K562 (cell line): ENCODE results near the gene NR5A1. TPM values are rescaled to one million over a fixed set of nuclear protein-coding genes. Genes with fewer than 3 reads are reported as not detected.

Source experiments
- ATAC-seq: fragments of 200-7000 bp; cut with Tn5 transposase; 3 replicates; pipeline ENCODE4 v1.9.1; 2020; ENCODE audit warnings: moderate library complexity
- BruUV-seq: library from RNA; stranded (reverse); fragments of 400-500 nt; replicated peaks from 2 replicates; lab custom pipeline; 2021; lab: Mats Ljungman, UMichigan
- CTCF ChIA-PET: fragments of 300-600 bp; formaldehyde crosslinking; extraction: SDS; loops from one replicate; lab custom pipeline; 2021; ENCODE audit warnings: low intra/inter-chr PET ratio; lab: Yijun Ruan, JAX
- POLR2A ChIA-PET: fragments of 300-600, 350-650 bp; sonication (Branson Sonifier 250); formaldehyde crosslinking; extraction: SDS; loops from one replicate; lab custom pipeline; 2021; ENCODE audit warnings: antibody characterized with exemption, inconsistent platforms; lab: Yijun Ruan, JAX
- DNase-seq, 4 experiments: peaks; one replicate each; pipeline versions ENCODE4 v3.0.0 to v3.0.0-alpha.2; 2011 to 2018; ENCODE audit warnings: low spot score in 3 of 4, mixed read lengths in 3 of 4; ENCODE audit errors: extremely low read depth in 1 of 4
- FAIRE-seq: peaks from 2 replicates; lab custom pipeline; 2011; peaks lifted over from hg19 to GRCh38; lab: Jason Lieb, UNC
- H2AFZ ChIP-seq: 2 replicates; pipeline ENCODE4 v1.6.0; 2011; ENCODE audit warnings: low read depth, low read length, control low read depth, inconsistent platforms
- H3K27ac ChIP-seq: fragments of 200-600 bp; 3 replicates; pipeline ENCODE4 v1.8.0; 2011; ENCODE audit warnings: low read depth, mild to moderate bottlenecking, control low read depth, inconsistent platforms, low read length, moderate library complexity, mixed read lengths; ENCODE audit errors: extremely low read depth
- H3K27me3 ChIP-seq, 2 experiments: fragments of 300-600 bp in 1 of 2; 2 replicates in 1 of 2; 3 replicates in 1 of 2; pipeline versions ENCODE4 v1.6.0 to v1.8.0; 2011; ENCODE audit warnings: inconsistent platforms in 2 of 2, low read length in 2 of 2, mild to moderate bottlenecking in 1 of 2, mixed read lengths in 1 of 2, moderate library complexity in 1 of 2; ENCODE audit not compliant: control insufficient read depth in 2 of 2, insufficient read depth in 2 of 2
- H3K36me3 ChIP-seq: fragments of 300-600 bp; 3 replicates; pipeline ENCODE4 v1.8.0; 2011; ENCODE audit warnings: mild to moderate bottlenecking, low read length, inconsistent platforms; ENCODE audit not compliant: control insufficient read depth, insufficient read depth
- H3K4me1 ChIP-seq, 2 experiments: fragments of 200-600 bp in 1 of 2; replicated peaks in 1 of 2; 2 replicates in 1 of 2; 3 replicates in 1 of 2; pipeline versions ENCODE4 v1.5.1 to v1.8.0; 2011; ENCODE audit warnings: inconsistent platforms in 2 of 2, low read length in 2 of 2, mild to moderate bottlenecking in 1 of 2, mixed read lengths in 1 of 2, moderate library complexity in 1 of 2; ENCODE audit not compliant: control insufficient read depth in 2 of 2, insufficient read depth in 2 of 2
- H3K4me2 ChIP-seq: 2 replicates; pipeline ENCODE4 v1.6.1; 2011; ENCODE audit warnings: low read length, control low read depth, inconsistent platforms, mixed read lengths; ENCODE audit not compliant: insufficient read depth
- H3K4me3 ChIP-seq: fragments of 200-600 bp; sonication (generic), shearing (Covaris generic); 2 replicates; pipeline ENCODE4 v1.5.1; 2016; ENCODE audit warnings: control low read depth, inconsistent platforms
- H3K79me2 ChIP-seq: fragments of 200-600 bp; 3 replicates; pipeline ENCODE4 v1.8.0; 2011; ENCODE audit warnings: low read length, inconsistent platforms; ENCODE audit not compliant: control insufficient read depth, insufficient read depth
- H3K9ac ChIP-seq, 2 experiments: 2 replicates each; pipeline versions ENCODE4 v1.6.0 to v1.6.1; 2011; ENCODE audit warnings: low read depth in 2 of 2, low read length in 2 of 2, control low read depth in 1 of 2, inconsistent platforms in 1 of 2, mild to moderate bottlenecking in 1 of 2, mixed read lengths in 1 of 2; ENCODE audit not compliant: insufficient read depth in 1 of 2
- H3K9me1 ChIP-seq: one replicate; pipeline ENCODE4 v1.6.0; 2011; ENCODE audit warnings: inconsistent platforms, mild to moderate bottlenecking, low read length, moderate library complexity; ENCODE audit not compliant: control insufficient read depth, insufficient read depth
- H3K9me3 ChIP-seq: replicated peaks from 2 replicates; pipeline ENCODE4 v1.5.1; 2011; ENCODE audit warnings: low read depth, low read length, inconsistent platforms; ENCODE audit not compliant: control insufficient read depth, insufficient read depth
- H4K20me1 ChIP-seq: replicated peaks from 2 replicates; pipeline ENCODE4 v1.6.1; 2011; ENCODE audit warnings: low read length, inconsistent platforms, mixed read lengths; ENCODE audit not compliant: control insufficient read depth, insufficient read depth
- NCOA6 ChIP-seq: fragments of 450-650 bp; IDR thresholded peaks from 2 replicates; pipeline ENCODE4 v1.6.1; 2017; ENCODE audit warnings: mild to moderate bottlenecking
- NR2C2 ChIP-seq, 2 experiments: fragments of 200-800 bp in 1 of 2; sonication (Bioruptor generic) in 1 of 2; sonication (generic) in 1 of 2; formaldehyde crosslinking in 1 of 2; IDR thresholded peaks; 2 replicates each; pipeline versions ENCODE4 v1.6.1 to v1.8.0; 2016 to 2022; ENCODE audit warnings: mild to moderate bottlenecking in 1 of 2, missing compliant biosample characterization in 1 of 2, missing genetic modification characterization in 1 of 2, missing genetic modification reagents in 1 of 2
- ZBTB12 ChIP-seq: fragments of 250-450 bp; sonication (Bioruptor Pico); IDR thresholded peaks from 2 replicates; pipeline ENCODE4 v1.4.0; 2020
- ZNF766 ChIP-seq: fragments of 200-800 bp; sonication (Bioruptor generic); conservative IDR thresholded peaks from 2 replicates; pipeline ENCODE4 v1.6.1; 2016; ENCODE audit warnings: missing genetic modification characterization, missing compliant biosample characterization
- WGBS: fragments of 100-300 bp; shearing (Covaris generic); methylation state at CpG from one replicate; pipeline ENCODE4 v1.1.6; 2016; ENCODE audit warnings: low coverage, mixed read lengths; ENCODE audit not compliant: insufficient coverage; ENCODE audit errors: missing lambda C conversion rate; 5-methylcytosine and 5-hydroxymethylcytosine counted together
- in situ Hi-C: fragments of 300-500 bp; cut with MboI; formaldehyde crosslinking; loops from 4 replicates; pipeline ENCODE4 v1.15.0; 2018; ENCODE audit warnings: inconsistent platforms, mixed read lengths
- intact Hi-C: fragments of 100-400 bp; cut with micrococcal nuclease; formaldehyde crosslinking; loops from 2 replicates; pipeline ENCODE4 v1.14.2; 2022
- polyA plus RNA-seq, 8 experiments: library from polyadenylated mRNA; depleted of rRNA in 4 of 8; stranded (reverse) in 5 of 8; unstranded in 3 of 8; fragments of >200 nt; fragmentation: Nextera tagmentation in 2 of 8; fragmentation: Illumina TruSeq in 1 of 8; extraction: Ambion mirVana in 2 of 8; extraction: Trizol in 1 of 8; gene quantifications; 2 replicates each; pipeline versions ENCODE4 v1.2.1 to v1.2.3, GENCODE V29; 2011 to 2014; ENCODE audit warnings: inconsistent platforms in 1 of 8, missing spikeins in 1 of 8
- total RNA-seq, 7 experiments: library from RNA; depleted of rRNA in 6 of 7; stranded (reverse); fragments of >200 nt in 6 of 7; fragmentation: Illumina TruSeq in 2 of 7; extraction: Trizol in 2 of 7; gene quantifications; 2 replicates each; pipeline versions ENCODE4 v1.2.1 to v1.2.3, GENCODE V29; 2011 to 2021; ENCODE audit warnings: low replicate concordance in 1 of 7

NR5A1 gene
- total and polyA plus RNA-seq, 9 of the 15 experiments (the other 6 are each of a cell fraction or from before 2014, with no cell fraction given) = 0.11 to 0.32 (median 0.20) TPM; not detected in 6

GRCh38 chr9:124492818-124493217 is 14.4 kb downstream of the NR5A1 start (continued):
- no peak for TF ChIP-seq ZNF766 (CRISPR knock-in tag)

DNA sequence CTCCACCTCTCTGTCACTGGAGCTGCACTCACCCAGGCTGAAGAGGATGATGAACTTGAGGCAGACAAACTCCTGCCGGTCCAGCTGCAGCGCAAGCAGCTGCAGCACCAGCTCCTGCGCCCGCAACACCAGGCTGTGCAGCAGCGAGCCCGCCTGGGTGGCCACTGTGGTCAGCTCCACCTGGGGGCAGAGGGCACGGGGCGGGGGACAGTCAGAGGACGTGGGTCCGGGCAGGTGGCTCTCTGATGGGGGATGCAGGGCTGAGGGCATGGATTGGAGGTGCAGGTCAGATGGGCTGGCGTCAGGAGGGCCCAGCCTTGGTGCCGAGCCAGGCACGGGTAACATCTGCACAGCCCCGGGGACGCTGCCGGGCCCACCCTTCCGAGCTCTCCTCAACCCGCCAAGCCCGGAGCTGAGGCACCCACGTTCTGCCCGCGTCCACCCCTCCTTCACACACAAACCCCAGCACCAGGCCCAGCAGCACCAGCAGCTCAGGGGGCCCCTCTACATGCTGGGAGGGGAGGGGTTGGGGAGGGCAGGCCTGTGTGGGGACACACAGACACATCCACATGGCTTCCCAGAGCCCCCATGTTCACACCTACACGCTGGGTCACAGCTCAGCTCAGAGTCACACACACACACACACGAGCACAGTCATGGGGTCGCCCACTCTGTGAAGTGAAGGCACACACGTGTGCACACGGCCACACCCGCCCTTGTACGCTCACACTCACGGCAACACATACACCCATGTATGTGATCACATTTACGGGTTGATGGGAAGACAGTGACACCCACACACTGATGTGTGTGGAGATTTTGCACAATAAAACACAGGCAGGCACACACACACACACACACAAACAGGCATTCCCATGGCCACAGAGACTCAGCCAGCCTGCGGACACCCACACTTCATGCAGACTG is 15.9 kb downstream of the NR5A1 start:
- ATAC-seq = no peak
- Histone ChIP-seq H3K4me3 (no peak overlapping the region), H3K79me2 (no peaks in the 10 kb centered on the region), H3K9me3 (no peaks in the 10 kb centered on the region), H4K20me1 (peaks cover 19% of the 10 kb centered on the region; the same call in 1 of the 2 replicates), H3K27me3 (peaks cover 19 to 84% of the 10 kb centered on the region in 2 experiments), H2AFZ (no peak overlapping the region), H3K9ac (no peak overlapping the region; a peak in 1 of 4 replicates), H3K36me3 (no peaks in the 10 kb centered on the region), H3K27ac (no peak overlapping the region), H3K4me2 (no peak overlapping the region), H3K4me1 (peaks cover 11 to 50% of the 10 kb centered on the region in 2 experiments; a peak in 3 of 5 replicates), H3K9me1 (no peaks in the 10 kb centered on the region)
- no TSS peak for BruUV-seq
- TF ChIP-seq NR2C2 (CRISPR knock-in tag; IDR thresholded peaks at IDR 0.05) (no peak), NR2C2 (tag; IDR thresholded peaks at IDR 0.05) (no peak), ZBTB12 (no peak), NCOA6 (no peak)
- DNase-seq = no peak
- POLR2A ChIA-PET = interaction anchor here (0.6 kb wide), 2 partner anchors 15 to 326 kb away, joined by 3 read pairs; no protein-coding TSS in a partner anchor
- CTCF ChIA-PET = no interaction called here
- in situ Hi-C loops = no loop called here
- WGBS = 12% methylated on average over 31 of the region's 32 CpGs
- intact Hi-C loops = no loop called here
- no peak for FAIRE-seq
